Raji (cell line): Measurements from ENCODE around the gene SPTB.

Experiments used
- POLR2A ChIP-seq: IDR thresholded peaks from 2 replicates; pipeline ENCODE4 v1.6.1; 2011; ENCODE audit warnings: low read depth, low read length, control low read depth; ENCODE audit not compliant: insufficient read depth

Gene SPTB

GRCh38 chr14:64733321-64733720 is 146.4 kb downstream of the SPTB start:
- no peak for TF ChIP-seq POLR2A

- TF ChIP-seq POLR2A, result no peak
Observed at GRCh38 chr14:64732536-64733120, 147.1 kb downstream of the SPTB start.

GRCh38 chr14:64732066-64732465 is 147.6 kb downstream of the SPTB start:
- no peak for TF ChIP-seq POLR2A

DNA sequence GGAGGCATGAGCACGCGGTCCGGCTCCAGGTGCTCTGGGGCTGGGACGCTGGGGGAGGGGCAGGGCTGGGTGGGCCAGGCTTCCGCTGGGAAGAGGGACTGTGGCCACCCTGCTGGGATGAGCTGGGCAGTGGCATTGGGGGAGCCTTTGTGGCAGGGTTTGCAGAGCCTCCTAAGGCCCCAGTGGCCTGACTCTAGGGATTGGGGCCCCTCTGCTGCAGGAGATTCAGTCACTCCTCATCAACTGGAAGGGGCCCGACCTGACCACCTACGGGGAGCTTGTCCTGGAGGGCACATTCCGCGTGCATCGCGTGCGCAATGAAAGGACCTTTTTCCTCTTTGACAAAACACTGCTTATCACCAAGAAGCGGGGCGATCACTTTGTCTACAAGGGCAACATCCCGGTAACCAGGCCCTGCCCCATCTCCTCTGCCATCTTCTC is 148.5 kb downstream of the SPTB start:
- TF ChIP-seq POLR2A, result no peak

- TF ChIP-seq POLR2A, result no peak
Observed at GRCh38 chr14:64730681-64731080, 149.0 kb downstream of the SPTB start.

DNA sequence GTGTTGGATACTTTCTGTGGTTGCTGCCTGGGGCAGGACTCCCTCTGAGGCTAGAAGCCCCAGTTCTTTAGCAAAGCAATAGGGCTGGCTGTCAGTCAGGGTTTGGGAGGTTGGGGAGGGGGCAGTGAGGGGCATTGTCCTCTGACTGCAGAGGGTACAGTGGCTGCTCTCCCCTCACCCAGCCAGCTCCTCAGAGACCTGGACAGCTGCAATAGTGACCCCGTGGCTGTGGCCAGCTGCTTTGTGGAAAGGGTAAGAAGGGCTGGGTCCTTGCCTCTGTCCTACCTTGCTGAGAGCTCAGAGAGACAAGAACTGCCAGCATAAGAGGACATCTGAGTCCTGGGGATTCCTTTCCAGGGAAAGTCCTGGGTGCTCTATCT is 149.7 kb downstream of the SPTB start:
- TF ChIP-seq POLR2A, result no peak

DNA sequence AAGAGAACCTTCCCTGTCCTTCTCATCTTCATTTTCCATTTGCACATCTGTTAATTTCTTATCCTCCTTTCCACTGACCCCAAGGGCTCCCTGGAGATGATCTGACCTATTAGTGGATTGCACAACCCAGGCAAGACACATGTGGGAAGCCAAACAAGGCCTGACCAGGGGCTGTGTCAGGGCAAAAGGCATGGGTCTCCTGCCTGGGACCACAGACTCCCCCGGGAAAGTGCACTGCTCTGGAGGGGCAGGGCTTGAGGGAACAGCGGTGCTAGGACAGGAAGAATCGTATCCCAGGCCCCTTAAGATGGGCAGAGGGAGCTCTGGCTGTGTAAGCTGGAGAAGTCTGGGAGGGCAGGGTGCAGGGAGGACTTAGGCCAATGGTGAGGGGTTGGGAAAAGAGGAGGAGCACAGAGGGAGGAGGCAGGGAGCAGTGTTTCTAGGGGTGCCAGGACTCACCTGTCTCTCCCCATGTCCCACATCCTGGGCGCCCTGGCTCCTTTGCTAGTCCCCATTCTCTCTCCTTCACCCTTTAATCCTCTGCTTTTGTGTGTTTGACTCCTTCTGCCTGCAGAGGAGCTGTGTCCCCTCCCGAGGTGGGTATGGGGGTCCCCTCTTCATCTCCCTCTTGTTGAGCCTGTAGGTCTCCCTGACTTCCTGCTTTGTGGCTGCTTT is 150.2 kb downstream of the SPTB start:
- no peak for TF ChIP-seq POLR2A

- TF ChIP-seq POLR2A, result no peak
Observed at GRCh38 chr14:64728856-64729255, 150.9 kb downstream of the SPTB start.

- TF ChIP-seq POLR2A, result no peak
Observed at GRCh38 chr14:64728106-64728505, 151.6 kb downstream of the SPTB start.

- no peak for TF ChIP-seq POLR2A
Observed at GRCh38 chr14:64727551-64728071, 152.1 kb downstream of the SPTB start.

GRCh38 chr14:64726585-64726890 is 153.2 kb downstream of the SPTB start:
- TF ChIP-seq POLR2A, result no peak

DNA sequence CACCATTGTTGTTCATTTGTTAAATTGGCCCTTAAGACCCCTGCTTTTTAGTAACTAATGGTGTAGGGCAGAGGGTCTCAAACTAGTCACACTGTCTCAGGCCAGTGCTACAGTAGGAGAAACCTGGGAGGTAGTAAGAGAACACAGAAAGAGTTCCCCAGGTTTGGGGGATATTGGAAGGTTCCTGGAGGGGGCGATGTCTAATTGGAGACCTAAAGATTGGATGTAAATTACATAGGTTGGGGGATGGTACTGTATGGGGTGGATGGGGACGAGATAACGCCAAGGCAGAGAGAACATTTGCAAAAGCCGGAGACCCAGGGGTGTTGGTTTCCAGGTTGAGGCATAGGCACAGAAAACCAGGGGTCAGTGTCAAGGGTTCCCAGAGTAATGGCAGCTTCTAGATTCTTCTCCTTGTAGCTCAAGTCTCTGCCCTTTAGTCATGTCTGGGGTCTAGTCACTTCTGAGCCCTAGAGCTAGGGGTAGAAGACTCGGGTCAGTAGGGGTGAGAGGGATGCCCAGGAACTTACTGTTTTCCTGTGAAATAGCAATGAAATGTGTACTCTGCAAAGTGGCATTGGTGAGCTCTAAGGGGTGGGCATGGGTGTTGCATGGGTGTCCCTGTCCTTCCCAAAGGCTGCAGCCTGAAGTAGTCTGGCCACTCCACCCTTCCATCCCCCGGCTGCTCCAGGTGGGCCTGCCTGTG is 153.7 kb downstream of the SPTB start:
- no peak for TF ChIP-seq POLR2A

GRCh38 chr14:64725261-64725815 is 154.4 kb downstream of the SPTB start:
- no peak for TF ChIP-seq POLR2A

GRCh38 chr14:64724578-64724930 is 155.2 kb downstream of the SPTB start:
- no peak for TF ChIP-seq POLR2A

- TF ChIP-seq POLR2A, result no peak
Observed at GRCh38 chr14:64723691-64724577, 155.8 kb downstream of the SPTB start.
